ENCODE data around the gene DHRS4.
"Not testable (repeated sequence)": the region's sequence is repeated elsewhere in the genome, so short reads cannot be mapped to it uniquely, and the experiment has no call there.

DHRS4 gene

DNA sequence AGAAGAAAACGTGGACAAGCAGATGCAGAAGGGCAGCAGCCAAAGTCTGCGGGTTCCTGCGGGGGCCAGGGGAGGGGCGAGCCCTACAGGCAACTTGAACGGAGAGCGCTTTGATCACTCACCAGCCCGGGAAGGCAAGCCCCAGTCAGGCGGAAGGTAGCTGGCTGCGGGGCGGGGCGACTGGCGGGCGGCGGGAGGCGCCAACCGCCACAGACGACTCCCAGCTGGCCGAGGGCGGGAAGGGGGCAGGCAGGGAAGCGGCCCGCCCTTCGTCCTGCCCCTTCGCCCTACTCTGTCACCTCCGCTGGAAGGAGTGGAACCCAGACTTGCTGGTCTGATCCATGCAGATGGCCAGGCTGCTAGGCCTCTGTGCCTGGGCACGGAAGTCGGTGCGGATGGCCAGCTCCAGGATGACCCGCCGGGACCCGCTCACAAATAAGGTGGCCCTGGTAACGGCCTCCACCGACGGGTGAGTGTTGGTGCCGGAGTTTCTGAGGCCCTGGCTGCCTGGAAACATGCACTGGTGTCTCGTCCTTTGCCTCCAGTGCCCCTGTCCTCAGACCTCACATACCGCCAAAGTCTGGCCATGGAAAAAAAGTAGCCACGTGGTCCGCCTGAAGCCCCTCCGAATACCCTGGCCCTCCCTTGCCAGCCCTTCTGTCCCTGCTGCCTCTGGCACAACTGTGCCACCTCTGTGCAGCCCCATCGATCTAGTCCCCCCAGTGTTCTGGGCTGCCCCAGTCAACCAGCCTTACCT lies 35.2 kb downstream of the DHRS4 start, which contains the start of gene DHRS4L2:
TSS of gene DHRS4L2 (plus strand) at position 323 of the 757 bp plus-strand sequence. CDS start at position 342, 19 bp downstream.
- peak; percentile 58 for DNase-seq

DNA sequence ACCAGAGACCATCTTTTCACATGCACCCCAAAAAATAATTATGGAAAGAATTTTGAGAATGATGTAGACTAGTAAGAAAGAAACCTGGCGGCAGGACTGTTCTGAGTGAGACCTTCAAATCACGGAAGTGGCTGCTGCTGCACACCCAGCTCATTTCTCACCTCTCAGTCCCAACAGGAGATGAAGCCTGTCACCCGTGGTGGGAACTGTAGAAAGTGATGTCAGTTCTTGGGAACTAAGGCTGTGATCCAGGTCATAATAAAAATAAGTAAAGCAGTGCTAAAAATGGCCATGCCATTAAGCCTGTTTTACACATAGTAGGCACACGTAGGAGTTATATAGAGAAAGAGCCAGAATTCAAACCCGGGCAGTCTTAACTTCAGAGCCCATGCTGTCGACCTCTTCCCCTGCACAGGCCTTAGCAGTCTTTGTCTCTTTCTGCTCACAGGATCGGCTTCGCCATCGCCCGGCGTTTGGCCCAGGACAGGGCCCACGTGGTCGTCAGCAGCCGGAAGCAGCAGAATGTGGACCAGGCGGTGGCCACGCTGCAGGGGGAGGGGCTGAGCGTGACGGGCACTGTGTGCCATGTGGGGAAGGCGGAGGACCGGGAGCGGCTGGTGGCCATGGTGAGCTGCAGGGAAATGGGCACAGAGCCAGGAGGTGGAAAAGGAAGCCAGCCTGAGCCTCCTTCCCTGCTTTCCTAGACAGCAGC lies 36.3 kb downstream of the DHRS4 start:
- DNase-seq = not testable (repeated sequence)

DNA sequence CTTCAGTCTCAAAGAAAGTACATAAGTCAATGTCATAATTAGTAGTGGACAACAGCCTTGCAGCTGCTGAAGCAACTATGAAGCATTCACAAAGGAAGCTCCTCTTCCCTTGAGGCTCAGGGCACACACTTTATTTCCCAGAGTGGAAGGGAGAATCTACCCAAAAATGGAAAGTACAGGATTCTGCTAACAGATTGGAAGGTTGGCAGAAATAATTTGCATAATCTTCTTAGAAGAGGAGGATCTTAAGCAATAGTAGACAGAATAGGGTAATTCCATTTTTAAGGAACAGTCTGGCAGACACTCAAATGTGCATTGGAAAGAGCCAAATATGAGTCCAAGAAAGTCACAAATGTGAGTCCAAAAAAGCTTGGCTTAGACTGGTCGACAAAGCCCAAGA lies 37.4 kb downstream of the DHRS4 start:
- DNase-seq = not testable (repeated sequence)

DNA sequence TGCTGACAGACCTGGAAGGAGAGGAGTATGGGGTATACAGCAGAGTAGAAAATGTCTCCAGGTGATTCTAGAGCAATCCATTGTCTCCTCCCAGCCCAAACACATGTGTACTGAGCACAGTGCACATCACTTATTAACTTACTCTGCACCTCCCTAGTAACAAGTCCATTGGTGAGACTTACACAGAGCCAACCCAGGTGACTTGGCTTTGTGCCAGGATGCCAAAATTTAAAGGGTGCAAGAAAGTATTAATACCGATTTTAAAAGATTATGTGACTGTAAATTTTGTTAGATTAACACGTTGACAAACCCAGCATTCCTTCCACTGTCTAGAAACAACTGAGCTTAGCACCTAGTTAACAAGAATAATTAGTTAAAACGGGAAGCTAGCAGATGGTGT lies 39.5 kb downstream of the DHRS4 start:
- not testable (repeated sequence) for DNase-seq

DNA sequence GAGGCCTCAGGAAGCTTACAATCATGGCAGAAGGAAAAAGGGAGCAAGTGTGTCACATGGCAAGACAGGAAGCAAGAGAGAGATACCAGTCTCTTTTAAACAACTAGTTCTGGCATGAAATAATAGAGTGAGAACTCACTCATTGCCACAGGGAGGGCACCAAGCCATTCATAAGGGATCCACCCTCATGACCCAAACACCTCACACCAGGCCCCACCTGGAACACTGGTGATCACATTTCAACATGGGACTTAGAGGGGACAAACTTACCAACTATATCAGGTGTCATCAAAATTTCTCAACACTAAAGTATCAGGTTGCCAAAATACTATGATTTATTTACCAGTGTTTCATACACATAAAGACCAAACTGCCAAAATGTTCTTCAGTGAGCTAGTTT lies 42.4 kb downstream of the DHRS4 start:
- DNase-seq = not testable (repeated sequence)

DNA sequence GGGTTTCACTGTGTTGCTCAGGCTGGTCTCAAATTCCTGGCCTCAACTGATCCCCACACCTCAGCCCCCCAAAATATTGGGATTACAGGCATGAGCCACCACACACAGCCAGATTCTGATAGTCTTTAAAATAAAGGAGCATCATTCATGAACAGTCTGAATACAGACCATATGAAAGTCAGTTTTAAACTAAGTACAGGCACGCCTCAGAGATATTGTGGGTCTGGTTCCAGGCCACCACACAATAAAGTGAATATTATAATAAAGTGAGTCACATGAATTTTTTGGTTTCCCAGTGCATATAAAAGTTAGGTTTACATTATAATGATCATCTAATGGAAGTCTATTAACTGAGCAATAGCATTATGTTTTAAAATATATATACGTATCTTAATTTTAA lies 43.3 kb downstream of the DHRS4 start:
- DNase-seq = not testable (repeated sequence)

DNA sequence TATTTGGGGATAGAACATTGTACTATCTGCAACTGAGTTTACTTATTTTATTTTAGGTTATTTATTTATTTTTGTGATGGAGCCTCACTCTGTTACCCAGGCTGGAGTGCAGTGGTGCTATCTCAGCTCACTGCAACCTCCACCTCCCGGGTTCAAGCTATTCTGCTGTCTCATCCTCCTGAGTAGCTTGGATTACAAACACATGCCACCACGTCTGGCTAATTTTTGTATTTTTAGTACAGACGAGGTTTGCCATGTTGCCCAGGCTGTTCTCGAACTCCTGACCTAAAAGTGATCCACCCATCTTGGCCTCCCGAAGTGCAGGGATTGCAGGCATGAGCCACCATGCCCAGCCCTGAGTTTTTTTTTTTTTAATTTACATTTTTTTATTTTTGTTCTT lies 46.1 kb downstream of the DHRS4 start:
- DNase-seq = not testable (repeated sequence)

DNA sequence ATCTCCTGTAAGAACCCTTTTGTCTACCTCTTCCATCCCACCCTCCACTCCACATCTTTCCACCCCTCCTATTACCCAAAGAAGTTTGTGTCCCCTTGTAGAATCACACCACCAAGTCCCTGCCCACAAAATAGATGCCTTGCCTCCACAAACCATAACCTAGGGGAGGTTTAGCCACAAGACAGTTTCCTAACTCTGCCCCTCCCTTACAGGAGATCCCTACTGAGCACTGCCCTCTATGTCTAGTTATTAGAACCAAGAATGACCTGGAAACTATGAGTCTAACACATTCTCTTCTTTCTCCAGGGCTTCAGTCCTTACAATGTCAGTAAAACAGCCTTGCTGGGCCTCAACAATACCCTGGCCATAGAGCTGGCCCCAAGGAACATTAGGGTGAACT lies 47.5 kb downstream of the DHRS4 start:
- DNase-seq = not testable (repeated sequence)

DNA sequence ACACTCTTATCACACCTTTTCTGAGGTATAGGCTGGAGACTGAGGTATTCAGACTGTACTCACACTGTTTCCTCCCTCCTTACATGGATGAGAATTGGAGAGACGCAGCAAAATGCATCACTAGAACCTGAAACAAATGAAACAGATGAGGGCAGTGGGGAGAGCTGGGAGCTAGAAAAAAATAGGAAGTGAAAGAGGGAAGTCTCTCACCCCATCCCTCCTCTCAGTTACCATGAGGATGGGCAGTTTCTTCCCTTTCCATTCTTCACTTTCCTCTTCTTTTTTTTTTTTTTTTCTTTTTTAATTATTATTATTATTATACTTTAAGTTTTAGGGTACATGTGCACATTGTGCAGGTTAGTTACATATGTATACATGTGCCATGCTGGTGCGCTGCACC lies 48.1 kb downstream of the DHRS4 start:
- DNase-seq = not testable (repeated sequence)

DNA sequence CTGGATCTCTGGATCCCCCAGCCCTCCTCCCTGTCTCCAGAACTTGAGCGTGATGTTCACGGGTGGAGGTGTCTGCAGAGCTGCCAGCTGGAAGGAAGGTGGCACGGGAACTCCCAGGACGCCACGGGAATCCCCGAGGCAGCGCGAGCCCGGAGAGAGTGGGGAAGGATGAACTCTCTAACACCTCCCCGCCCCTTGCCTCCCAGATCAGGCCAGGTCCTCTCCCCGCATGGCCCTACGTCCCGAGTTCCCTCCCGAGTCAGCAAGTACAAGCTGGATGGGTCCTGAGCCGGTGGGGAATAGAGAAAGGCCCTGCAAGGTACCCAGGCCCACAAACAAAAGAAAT lies 52.9 kb downstream of the DHRS4 start:
- DNase-seq = not testable (repeated sequence)

DNA sequence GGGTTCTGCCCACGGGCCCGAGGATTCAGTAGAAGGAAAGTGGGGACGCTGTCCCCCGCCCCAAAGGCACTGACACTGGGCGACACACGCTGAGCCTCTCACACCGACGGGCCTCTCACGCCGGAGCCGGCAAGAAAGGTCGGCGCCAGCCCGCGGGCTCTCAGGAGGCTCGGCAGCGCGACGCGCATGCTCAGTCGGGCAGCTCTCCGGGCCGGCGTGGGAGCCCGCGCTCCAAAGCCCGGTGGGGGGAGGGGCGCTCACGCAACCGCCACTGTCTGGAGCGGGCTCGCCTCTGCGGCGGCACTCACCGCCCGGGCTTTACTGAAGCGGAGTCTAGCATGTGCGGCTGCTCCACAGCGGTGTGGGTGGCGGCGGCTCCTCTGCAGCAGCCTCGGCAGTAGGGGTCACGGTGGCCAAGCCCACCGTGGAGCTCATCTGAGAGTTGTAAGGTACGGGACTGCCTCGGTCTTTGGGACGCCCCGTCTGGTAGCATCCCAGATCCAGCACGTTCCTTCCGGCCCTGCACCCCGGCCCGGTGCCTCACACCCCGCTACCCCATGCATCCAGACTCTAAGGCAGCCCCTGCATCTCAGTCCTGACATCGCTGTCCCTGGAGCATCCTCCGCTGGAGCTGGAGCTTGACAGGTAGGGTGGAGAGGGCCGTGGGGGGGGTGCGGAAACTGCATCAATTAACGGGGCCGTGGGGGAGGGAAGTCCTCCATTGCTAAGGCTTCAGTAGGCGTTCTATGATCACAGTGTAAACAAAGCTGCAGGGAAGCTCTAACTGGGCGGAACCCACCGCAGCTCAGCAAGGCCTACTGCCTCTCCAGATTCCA lies 53.5 kb downstream of the DHRS4 start:
- peak; percentile 58 for DNase-seq

DNA sequence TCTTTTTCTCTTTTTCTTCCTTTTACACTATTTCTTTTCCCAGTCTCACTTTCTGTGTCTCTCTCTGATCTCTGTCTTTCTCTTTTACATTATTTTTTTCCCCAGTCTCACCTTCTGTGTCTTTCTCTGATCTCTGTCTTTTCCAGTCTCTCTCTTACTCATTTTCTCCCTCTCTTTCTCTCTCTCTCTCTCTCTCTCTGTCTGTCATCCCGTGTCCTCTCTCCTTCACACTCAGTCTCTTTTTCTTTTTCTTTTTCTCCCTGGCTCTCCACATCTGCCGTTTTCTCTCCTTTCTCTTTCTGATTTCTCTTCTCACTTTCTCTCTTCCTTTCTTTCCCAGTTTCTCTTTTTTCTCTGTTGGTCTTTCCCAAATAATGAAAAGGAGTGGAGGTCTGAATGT lies 57.5 kb downstream of the DHRS4 start:
- DNase-seq = no peak

DNA sequence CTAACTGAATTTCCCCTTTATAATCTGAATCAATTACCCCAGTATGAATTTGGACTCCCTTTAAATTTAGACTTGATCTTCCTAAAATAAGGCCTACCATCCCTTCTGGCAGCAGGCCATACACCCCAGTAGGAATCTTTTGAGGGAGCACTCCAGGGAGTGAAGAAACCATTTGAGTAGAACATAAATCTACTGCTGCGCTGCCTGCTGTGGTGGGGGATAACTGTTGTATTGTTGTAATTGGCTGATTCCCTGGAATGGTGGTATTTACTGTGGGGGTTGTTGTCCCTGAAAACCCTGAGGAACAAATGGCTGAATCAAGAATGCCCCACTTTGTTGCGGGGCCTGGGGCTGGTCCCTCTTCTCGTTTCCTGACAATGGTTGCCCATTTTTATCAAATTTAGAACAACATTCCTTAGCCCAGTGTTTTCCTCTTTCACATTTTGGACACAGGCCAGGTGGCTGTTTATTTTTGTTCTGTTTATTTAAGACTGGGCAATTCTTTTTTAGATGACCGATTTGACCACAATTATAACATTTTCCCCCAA lies 59.2 kb downstream of the DHRS4 start:
- not testable (repeated sequence) for DNase-seq

DNA sequence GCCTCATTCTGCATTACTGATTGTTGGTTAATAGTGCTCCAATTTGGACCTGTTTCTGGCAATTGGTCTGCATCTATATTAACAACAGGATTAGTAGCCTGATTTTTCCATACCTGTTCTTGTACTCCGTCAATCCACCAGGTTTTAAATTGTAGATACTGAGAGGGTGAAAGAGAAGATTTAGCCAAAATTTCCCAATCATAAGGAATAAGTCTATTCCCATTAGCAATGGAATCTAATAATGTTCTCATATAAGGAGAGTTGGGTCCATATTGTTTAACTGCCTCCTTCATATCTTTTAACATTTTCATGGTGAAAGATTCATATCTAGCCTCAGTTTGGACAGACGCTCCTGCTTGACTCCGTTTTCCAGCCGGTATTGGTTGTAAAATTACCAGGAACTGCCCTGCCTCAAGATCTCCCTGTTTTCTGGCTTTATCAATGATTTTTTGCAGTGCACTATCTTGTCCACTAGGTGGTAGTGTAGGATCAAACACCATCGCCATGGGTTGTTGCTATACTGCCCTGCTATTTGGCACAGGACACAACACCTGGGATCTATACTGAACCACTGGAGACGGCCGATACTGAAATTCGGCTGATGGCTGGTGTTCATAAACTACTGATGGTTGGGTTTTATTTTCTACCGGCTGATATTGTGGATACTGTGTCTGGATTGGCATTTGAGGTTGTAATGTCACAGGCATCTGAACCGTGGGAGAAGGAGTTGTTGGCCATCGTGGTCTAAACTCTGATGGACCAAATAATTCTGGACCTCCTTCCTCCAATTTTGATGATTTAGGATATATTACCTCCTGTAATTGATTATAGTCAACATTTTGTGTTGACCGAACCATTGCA lies 60.3 kb downstream of the DHRS4 start:
- DNase-seq = peak; percentile 4

DNA sequence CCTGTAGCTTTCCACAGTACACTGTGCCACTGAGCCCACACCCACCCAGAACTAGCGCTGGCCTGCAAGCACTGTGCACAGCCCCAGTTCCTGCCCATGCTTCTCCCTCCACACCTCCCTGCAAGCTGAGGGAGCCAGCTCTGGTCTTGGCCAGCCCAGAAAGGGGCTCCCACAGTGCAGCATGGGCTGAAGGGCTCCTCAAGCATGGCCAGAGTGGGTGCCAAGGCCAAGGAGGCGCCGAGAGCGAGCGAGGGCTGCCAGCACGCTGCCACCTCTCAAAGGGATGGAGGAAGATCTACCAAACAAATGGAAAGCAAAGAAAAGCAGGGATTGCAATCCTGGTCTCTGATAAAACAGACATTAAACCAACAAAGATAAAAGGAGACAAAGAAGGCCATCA lies 62.2 kb downstream of the DHRS4 start:
- DNase-seq = not testable (repeated sequence)

All from effector CD8-positive, alpha-beta T cell (primary cell).